ENCODE results near the gene HPSE2. TPM values are rescaled to one million over a fixed set of nuclear protein-coding genes. Genes with fewer than 3 reads are reported as not detected.
A peak's percentile ranks its signal among the peaks of the same experiment; 100 is the strongest.
"Not testable (repeated sequence)": the region's sequence is repeated elsewhere in the genome, so short reads cannot be mapped to it uniquely, and the experiment has no call there.

The HPSE2 gene
- not detected for total RNA-seq

GRCh38 chr10:99235658-99236626 lies at the start of gene HPSE2:
TSS of gene HPSE2 (minus strand) at chr10:99235852.
- Mint-ChIP-seq H3K9me3 (no peaks in the 10 kb centered on the region), H3K4me3 (peak within 1 kb of the TSS; percentile 44), H3K27ac (no peak within 1 kb of the TSS), H3K36me3 (no peaks in the 10 kb centered on the region), H3K27me3 (peaks cover 91% of the 10 kb centered on the region), H3K4me1 (peaks cover 29% of the 10 kb centered on the region)
- no peak for DNase-seq

DNA sequence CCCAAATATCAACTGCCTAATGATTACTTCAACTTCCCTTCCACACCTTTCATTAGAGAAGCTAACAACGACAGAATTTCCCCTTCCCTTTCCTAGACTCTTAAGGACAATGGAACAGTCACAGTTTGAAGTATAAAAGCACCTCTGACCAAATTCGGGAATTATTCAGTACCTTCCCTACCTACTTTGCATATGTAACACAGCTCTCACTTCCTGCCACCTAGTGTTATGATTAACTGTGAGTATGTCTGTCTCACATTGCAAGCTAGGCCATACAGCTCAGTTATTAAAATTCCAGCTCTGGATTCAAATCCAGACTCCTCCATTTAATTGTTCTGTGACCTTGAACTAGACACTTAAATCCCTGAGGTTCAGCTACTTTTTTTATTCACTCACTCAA lies 44.8 kb upstream of the HPSE2 start:
- H3K27ac Mint-ChIP-seq: no peak overlapping the region
- no peaks in the 10 kb centered on the region for H3K4me1 Mint-ChIP-seq
- H3K36me3 Mint-ChIP-seq: no peaks in the 10 kb centered on the region
- no peak for DNase-seq
- H3K9me3 Mint-ChIP-seq: peaks cover 11% of the 10 kb centered on the region
- peaks cover 18% of the 10 kb centered on the region for H3K27me3 Mint-ChIP-seq
- no peak overlapping the region for H3K4me3 Mint-ChIP-seq

DNA sequence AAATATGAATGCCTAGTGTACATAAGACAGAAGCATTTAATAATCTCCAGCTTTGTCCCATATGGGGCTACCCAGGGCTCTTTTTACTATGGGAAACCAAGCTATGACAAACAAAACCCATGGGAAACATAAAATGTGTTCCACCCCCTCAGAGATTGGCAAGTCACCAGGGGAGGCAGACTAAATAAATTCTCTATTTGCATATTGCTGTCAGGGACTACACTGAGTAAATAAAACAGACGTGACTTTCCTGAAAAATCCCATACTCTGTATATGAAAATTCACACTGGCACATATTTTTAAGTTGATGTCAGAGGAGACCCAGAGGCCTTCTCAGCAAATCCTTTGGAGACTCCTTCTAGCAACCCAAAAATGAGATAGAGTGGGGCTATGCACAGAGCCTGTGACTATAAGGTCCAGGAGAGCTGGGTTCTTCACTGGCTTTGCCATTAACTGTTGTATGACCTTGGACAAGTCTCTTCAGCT lies 44.0 kb upstream of the HPSE2 start:
- H3K4me3 Mint-ChIP-seq: no peak overlapping the region
- H3K4me1 Mint-ChIP-seq: no peaks in the 10 kb centered on the region
- H3K27ac Mint-ChIP-seq: no peak overlapping the region
- DNase-seq: no peak
- H3K27me3 Mint-ChIP-seq: peaks cover 20% of the 10 kb centered on the region
- H3K9me3 Mint-ChIP-seq: peaks cover 11% of the 10 kb centered on the region
- no peaks in the 10 kb centered on the region for H3K36me3 Mint-ChIP-seq

DNA sequence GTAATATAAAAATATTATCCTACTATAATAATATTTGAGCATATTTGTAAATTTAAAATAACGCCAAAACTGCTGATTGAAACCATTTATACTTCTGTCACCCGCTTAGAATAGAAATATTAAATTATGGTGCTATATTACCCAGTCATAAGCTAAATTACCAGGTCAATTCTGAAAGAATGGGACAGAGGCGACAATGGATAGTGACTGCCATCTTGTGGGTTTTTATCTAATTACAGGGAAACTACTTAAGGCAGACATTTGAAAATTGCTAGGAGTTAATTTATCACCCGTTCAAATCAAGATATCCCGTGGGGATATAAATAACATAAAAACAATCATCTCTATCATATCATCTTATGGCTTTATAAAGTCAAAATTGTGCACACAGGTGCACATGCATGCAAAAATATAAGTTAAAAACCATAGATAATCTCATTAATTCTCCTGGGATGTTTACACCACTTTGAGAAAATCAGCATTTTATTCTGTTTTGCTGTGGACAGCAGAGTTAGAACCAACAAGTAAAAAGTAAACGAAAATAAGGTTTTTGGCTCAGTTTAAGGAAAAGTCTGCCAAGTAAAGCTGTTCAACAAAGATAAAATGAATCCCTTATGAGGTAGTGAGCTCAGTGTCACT lies 41.3 kb upstream of the HPSE2 start:
- no peak overlapping the region for H3K27ac Mint-ChIP-seq
- H3K4me1 Mint-ChIP-seq: no peaks in the 10 kb centered on the region
- DNase-seq: no peak
- no peak overlapping the region for H3K4me3 Mint-ChIP-seq
- H3K9me3 Mint-ChIP-seq: no peaks in the 10 kb centered on the region
- peaks cover 11% of the 10 kb centered on the region for H3K27me3 Mint-ChIP-seq
- no peaks in the 10 kb centered on the region for H3K36me3 Mint-ChIP-seq

DNA sequence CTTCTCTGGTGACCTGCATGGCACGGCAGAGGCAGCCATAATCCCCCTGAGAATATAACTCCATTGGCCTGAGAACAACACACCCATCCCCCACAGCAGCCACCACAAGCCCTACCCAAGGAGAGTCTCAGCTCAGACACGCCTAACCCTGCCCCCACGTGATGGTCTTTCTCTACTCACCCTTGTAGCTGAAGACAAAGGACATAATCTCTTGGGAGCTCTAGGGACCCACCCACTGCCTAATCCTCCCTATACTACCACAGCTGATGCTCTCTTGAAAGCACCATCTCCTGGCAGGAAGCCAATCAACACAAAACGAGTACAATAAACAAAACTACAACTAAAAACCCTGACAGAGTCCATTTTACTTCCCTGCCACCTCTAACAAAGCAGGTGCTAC lies 30.7 kb upstream of the HPSE2 start:
- Mint-ChIP-seq H3K36me3 (no peaks in the 10 kb centered on the region), H3K4me3 (no peak overlapping the region), H3K4me1 (no peaks in the 10 kb centered on the region), H3K27ac (no peak overlapping the region), H3K27me3 (peaks cover 19% of the 10 kb centered on the region), H3K9me3 (peaks cover 1% of the 10 kb centered on the region)
- no peak for DNase-seq

- no peak for DNase-seq
- no peaks in the 10 kb centered on the region for H3K36me3 Mint-ChIP-seq
- no peaks in the 10 kb centered on the region for H3K9me3 Mint-ChIP-seq
- H3K27ac Mint-ChIP-seq: no peak overlapping the region
- no peaks in the 10 kb centered on the region for H3K4me1 Mint-ChIP-seq
- H3K4me3 Mint-ChIP-seq: no peak overlapping the region
- H3K27me3 Mint-ChIP-seq: peaks cover 45% of the 10 kb centered on the region
Observed at GRCh38 chr10:99248824-99249223, 13.2 kb upstream of the HPSE2 start.

- H3K27me3 Mint-ChIP-seq: peaks cover 40% of the 10 kb centered on the region
- H3K9me3 Mint-ChIP-seq, H3K27ac Mint-ChIP-seq, H3K4me1 Mint-ChIP-seq, DNase-seq, H3K36me3 Mint-ChIP-seq, H3K4me3 Mint-ChIP-seq: not testable (repeated sequence)
Observed at GRCh38 chr10:99247893-99248292, 12.2 kb upstream of the HPSE2 start.

GRCh38 chr10:99236627-99237309 lies 1.1 kb upstream of the HPSE2 start:
- Mint-ChIP-seq H3K4me3 (no peak overlapping the region), H3K9me3 (no peaks in the 10 kb centered on the region), H3K4me1 (peaks cover 29% of the 10 kb centered on the region), H3K27ac (no peak overlapping the region), H3K36me3 (no peaks in the 10 kb centered on the region), H3K27me3 (peaks cover 85% of the 10 kb centered on the region)
- no peak for DNase-seq

DNA sequence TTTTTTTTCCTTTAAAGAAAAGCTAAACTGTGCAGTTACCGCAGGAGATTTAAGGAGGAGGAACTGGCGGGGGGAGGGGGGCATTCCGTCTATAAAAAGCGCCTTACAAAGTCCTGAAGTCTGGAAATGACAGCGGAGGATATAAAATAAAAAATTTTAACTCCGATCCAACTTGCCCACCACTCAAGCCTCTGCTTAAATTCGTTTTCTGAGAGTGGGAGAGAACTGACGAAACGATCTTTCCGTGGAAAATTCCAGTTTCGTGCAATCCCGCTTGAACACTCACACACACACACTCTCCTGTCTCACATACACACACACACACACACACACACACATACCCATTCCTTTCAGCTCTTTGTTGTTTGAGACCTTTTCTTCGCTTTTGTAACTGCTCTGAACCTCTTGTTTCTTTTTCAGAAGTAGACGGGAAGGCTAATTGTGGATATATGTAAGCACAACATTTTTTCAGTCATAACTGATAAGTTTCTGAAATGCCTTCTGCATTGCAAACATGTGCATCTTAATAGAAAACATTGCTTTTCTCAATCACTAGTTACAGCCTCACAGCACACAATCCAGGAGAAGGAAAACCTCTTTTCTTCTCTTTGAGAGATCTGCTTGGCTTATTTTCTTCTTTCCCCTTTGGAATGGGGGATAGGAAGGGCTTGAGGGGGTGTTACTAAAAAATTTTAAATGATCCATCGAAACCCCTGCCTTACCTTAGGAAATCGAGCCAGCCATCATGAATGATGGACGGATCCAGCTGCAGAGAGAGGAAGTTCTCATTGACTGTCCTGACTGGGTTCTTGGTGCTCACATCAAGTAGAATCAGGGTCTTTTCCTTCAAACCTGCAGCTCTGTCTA lies 628 bp downstream of the HPSE2 start:
- Mint-ChIP-seq H3K4me3 (peak overlapping the region; percentile 61), H3K4me1 (peaks cover 29% of the 10 kb centered on the region), H3K36me3 (no peaks in the 10 kb centered on the region), H3K27me3 (peaks cover 92% of the 10 kb centered on the region), H3K9me3 (no peaks in the 10 kb centered on the region), H3K27ac (no peak overlapping the region)
- no peak for DNase-seq

DNA sequence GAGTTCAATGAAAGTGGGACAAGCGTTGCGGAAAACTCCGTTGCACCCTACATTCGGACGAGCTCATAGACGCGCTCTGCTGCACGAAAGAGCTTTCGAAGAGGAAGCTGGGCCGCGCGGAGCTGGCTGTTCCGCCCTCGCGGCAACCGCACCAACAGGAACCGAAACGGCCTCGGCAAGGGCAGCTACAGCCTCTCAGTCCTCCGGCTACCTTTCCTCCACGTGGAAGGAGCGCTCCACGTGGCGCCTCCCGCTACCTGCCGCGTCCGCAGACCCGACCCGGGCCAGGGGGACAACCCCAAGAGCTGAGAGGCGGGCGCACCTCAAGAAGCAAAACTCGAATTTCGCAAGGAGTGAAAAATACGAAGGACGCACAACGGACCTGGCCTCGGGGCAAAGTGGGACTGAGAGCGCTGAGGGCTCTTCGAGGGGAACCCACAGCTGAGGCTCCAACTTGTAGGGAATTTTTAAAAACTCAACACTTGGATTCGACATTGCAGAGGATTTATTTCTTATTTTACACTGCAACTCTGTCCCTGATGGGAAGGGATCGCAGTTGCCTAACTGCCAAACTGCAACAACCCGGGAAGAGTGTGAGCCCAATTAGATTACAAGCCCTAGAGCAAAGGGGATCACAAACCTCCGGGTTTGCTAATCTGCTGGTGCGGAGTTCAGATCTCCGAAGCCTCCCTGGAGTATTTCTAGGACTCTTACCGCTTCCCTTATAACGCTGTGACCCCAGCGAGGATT lies 1.4 kb downstream of the HPSE2 start:
- H3K27ac Mint-ChIP-seq: peak overlapping the region; percentile 38
- no peaks in the 10 kb centered on the region for H3K9me3 Mint-ChIP-seq
- H3K4me1 Mint-ChIP-seq: peaks cover 29% of the 10 kb centered on the region
- H3K4me3 Mint-ChIP-seq: peak overlapping the region; percentile 61
- H3K36me3 Mint-ChIP-seq: no peaks in the 10 kb centered on the region
- peaks cover 93% of the 10 kb centered on the region for H3K27me3 Mint-ChIP-seq
- DNase-seq: peak; percentile 64

DNA sequence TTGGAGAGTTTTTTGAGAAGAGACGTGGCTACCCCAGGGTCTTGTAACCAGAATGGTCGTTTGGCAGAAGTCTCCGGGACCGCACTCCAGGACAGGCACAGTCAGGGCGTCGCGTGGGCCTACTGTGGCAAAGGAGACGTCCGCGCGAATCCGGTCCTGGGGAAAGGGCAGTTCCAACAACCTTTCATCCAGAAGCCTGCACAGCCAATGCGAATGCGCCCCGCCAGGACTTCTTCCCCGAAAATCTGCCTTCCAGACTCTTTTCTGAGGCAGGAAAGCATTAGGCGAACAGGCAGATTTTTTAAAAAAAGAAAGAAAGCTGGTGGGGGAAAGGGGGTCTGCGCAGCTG lies 2.0 kb downstream of the HPSE2 start:
- Mint-ChIP-seq H3K9me3 (no peaks in the 10 kb centered on the region), H3K27ac (no peak overlapping the region), H3K36me3 (no peaks in the 10 kb centered on the region), H3K4me3 (peak overlapping the region; percentile 61), H3K27me3 (peaks cover 89% of the 10 kb centered on the region), H3K4me1 (peaks cover 29% of the 10 kb centered on the region)
- DNase-seq: no peak

DNA sequence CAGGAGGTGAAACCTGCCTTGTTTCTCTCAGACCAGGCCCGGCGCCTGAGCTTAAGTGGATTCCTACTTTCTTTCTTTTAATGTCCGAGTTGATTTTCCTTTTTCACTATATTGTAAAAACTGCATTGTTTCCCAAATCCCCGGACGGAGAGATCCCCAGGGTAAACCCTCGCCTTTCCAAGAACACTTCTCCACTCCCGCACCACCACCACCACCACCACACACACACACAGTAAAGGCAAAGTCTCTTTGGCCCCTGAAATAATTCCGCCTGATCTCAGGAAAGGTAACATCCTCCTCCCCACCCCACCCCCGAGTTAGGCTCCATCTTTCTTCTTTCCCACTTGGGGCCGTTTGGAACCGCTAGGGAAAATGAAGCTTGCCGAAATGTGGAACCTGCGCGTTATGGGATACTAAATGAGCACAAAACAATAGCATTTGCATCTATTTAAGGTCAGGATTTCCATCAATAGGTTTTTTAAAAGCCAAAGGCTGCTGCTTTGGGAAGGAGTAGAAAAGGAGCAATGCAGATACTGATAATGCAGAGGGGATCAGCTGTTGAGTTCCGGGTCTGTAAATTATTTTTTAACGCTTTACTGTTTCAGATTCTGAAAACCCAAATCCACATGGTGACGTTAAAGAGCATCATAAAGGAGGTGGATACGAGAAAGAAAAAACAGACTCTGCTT lies 2.5 kb downstream of the HPSE2 start:
- peaks cover 90% of the 10 kb centered on the region for H3K27me3 Mint-ChIP-seq
- no peak overlapping the region for H3K27ac Mint-ChIP-seq
- H3K4me1 Mint-ChIP-seq: peaks cover 29% of the 10 kb centered on the region
- peak overlapping the region; percentile 35 for H3K4me3 Mint-ChIP-seq
- no peaks in the 10 kb centered on the region for H3K9me3 Mint-ChIP-seq
- H3K36me3 Mint-ChIP-seq: no peaks in the 10 kb centered on the region
- no peak for DNase-seq

- no peaks in the 10 kb centered on the region for H3K36me3 Mint-ChIP-seq
Observed at GRCh38 chr10:99232360-99232999, 3.2 kb downstream of the HPSE2 start.

More at GRCh38 chr10:99232360-99232999, 3.2 kb downstream of the HPSE2 start:
- H3K27me3 Mint-ChIP-seq: peaks cover 90% of the 10 kb centered on the region
- H3K4me1 Mint-ChIP-seq: peaks cover 29% of the 10 kb centered on the region
- no peak for DNase-seq
- no peak overlapping the region for H3K4me3 Mint-ChIP-seq
- H3K27ac Mint-ChIP-seq: no peak overlapping the region
- H3K9me3 Mint-ChIP-seq: no peaks in the 10 kb centered on the region

Measured in activated naive CD8-positive, alpha-beta T cell treated with anti-CD3 and anti-CD28 coated beads for 36 hours (primary cell).